Cardiac fibroblast (primary cell): ENCODE data around the gene RPL11.

Experiments used
- DNase-seq, 2 donors: peaks; one replicate each; pipeline versions ENCODE4 v3.0.0 to v3.0.0-alpha.2; 2010; ENCODE audit warnings: low read depth in 2 of 2
- H3K4me3 ChIP-seq, 2 donors: replicated peaks in 1 of 2; 1 replicate in 1 of 2; 2 replicates in 1 of 2; pipeline ENCODE4 v1.5.1; 2011; ENCODE audit warnings: low read depth in 2 of 2, low read length in 2 of 2, mild to moderate bottlenecking in 2 of 2, moderate library complexity in 1 of 2
- CTCF ChIP-seq: IDR thresholded peaks from one replicate; pipeline ENCODE4 v1.5.1; 2011; ENCODE audit warnings: low read depth, mild to moderate bottlenecking, low read length, inconsistent platforms

The RPL11 gene

GRCh38 chr1:23709229-23709628, 17.6 kb downstream of the RPL11 start:
- H3K4me3 ChIP-seq, result no peak overlapping the region
- TF ChIP-seq CTCF, result no peak
- no peak for DNase-seq

- TF ChIP-seq CTCF, result peak; percentile 67
- no peak overlapping the region for H3K4me3 ChIP-seq
- peak; percentile 48 to 57 for DNase-seq
Observed at GRCh38 chr1:23718482-23718881, 26.9 kb downstream of the RPL11 start.

- TF ChIP-seq CTCF, result no peak
- H3K4me3 ChIP-seq, result no peak overlapping the region
- DNase-seq, result peak; percentile 39 to 68
Observed at GRCh38 chr1:23719162-23719820, 27.7 kb downstream of the RPL11 start.

- no peak overlapping the region for H3K4me3 ChIP-seq
- peak in 1 of 2 donors; percentile 67 for DNase-seq
- TF ChIP-seq CTCF, result no peak
Observed at GRCh38 chr1:23720256-23720995, 28.8 kb downstream of the RPL11 start.

GRCh38 chr1:23722652-23723051, 31.0 kb downstream of the RPL11 start:
- no peak for DNase-seq
- no peak overlapping the region for H3K4me3 ChIP-seq
- no peak for TF ChIP-seq CTCF

- no peak for TF ChIP-seq CTCF
Observed at GRCh38 chr1:23726686-23727085, 35.1 kb downstream of the RPL11 start.

More at GRCh38 chr1:23726686-23727085, 35.1 kb downstream of the RPL11 start:
- no peak overlapping the region for H3K4me3 ChIP-seq
- no peak for DNase-seq
